HG03139 (cell line): ENCODE measurements around the gene IDH2.
"Not testable (repeated sequence)": the region's sequence is repeated elsewhere in the genome, so short reads cannot be mapped to it uniquely, and the experiment has no call there.

Source experiments
- ATAC-seq: cut with Tn5 transposase; IDR thresholded peaks from one replicate; pipeline ENCODE4 v1.9.1; 2021; ENCODE audit not compliant: unreplicated experiment

Gene IDH2

DNA sequence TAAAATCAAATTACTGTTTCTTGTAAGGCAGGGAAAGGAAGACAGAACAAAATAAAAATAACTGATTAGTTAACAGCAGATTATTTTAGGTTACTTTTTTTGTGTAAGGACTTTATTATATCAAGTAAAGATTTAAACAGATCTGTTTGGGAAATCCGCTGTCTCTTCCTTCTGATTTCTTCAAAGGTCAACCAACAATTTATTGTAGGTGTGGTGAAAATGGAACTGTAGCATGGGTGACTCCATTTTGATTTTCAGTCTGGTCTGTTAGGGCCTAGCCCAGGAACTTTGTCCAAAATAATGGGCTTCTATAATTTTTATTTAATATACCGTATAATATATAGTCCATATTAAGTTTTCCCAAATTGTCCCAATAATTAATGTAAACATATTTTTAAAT lies 13.5 kb upstream of the IDH2 start:
- ATAC-seq = no peak

DNA sequence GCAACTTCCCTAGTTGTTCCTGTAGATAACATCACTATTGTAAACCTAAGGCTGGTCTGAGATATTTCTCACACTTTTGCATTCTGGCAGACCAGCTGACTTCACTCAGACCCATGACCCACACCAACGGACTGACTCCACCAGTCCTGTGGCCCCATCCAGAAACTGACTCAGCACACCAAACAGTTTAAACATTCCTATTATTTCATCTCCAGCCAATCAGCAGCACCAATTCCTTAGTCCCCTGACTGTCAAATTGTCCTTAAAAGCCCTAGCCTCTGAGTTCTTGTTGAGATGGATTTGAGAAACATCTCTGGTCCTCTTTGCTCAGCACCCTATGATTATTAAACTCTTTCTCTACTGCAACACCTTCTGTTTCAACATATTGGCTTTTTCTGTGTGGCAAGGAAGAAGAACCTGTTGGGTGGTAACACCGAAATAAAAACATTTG lies 12.2 kb upstream of the IDH2 start:
- no peak for ATAC-seq

DNA sequence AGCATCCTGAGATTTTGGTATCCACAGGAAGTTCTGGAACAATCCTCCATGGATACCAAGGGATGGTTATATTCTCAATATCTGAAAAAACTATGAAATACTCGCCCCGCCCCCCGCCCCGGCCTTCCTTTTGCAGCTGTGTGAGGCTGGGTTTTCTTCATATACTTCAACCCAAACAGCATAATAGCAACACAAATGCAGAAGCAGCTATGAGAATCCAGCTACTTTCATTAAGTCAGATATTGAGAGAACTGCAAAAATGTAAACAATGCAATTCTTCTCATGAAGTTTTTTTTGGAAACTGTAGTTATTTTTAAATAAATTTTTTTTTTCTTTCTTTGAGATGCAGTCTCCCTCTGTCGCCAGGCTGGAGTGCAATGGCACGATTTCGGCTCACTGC lies 10.9 kb upstream of the IDH2 start:
- no peak for ATAC-seq

DNA sequence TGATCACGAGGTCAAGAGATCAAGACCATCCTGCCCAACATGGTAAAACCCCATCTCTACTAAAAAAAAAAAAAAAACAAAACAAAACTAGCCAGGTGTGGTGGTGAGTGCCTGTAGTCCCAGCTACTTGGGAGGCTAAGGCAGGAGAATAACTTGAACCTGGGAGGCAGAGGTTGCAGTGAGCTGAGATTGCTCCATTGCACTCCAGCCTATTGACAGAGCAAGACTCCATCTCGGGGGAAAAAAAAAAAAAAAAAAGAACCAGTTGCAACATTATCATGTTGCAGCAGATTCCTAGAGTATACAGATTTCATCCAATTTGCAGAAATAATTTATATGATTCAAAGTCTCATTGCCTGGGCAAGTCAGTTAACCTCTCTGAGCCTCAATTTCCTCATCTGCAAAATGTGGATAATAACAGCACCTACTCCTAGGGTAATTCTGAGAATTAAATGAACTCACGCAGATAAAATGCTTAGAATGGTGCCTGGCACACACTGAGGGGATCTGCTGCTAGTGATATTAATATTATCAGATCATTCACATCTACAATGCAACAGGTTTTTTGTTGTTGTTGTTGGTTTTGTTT lies 7.0 kb upstream of the IDH2 start:
- ATAC-seq = not testable (repeated sequence)

DNA sequence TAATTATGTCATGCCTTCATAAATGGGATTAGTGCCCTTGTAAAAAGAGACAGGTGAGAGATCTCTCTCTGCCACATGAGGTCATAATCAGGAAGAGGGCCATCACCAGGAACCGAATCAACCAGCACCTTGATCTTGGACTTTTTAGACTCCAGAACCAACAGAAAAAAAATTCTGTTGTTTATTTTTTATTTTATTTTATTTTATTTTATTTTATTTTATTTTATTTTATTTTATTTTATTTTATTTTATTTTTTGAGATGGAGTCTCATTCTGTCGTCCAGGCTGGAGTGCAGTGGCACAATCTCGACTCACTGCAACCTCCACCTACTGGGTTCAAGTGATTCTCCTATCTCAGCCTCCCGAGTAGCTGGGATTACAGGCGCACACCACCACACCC lies 5.8 kb upstream of the IDH2 start:
- ATAC-seq = not testable (repeated sequence)

DNA sequence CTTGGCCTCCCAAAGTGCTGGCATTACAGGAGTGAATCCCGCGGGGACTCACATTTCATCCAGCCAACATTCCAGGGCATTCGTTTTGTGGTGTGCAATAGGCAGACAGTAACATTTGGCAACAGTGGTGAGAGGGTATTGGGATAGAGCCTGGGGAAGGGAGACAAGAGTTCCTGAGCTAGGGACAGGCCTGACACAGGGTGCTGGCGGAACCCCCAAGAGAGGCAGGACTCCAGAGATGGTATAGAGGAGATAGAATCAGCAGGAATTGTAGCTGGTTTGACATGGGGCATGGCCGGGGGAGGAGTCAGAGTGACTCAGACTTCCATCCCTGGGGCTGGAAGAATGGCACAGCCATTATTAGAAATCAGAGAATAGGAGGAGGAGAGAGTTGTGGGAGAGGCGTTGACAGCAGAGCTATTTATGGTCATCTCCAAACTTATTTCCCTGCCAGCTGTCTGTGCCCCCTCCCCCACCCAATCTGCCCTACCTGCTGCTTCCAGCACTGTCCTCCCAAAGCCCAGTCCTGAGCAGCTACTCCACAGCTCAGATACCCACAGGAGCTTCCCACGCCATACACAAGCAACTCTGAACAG lies 4.4 kb upstream of the IDH2 start:
- ATAC-seq = no peak

DNA sequence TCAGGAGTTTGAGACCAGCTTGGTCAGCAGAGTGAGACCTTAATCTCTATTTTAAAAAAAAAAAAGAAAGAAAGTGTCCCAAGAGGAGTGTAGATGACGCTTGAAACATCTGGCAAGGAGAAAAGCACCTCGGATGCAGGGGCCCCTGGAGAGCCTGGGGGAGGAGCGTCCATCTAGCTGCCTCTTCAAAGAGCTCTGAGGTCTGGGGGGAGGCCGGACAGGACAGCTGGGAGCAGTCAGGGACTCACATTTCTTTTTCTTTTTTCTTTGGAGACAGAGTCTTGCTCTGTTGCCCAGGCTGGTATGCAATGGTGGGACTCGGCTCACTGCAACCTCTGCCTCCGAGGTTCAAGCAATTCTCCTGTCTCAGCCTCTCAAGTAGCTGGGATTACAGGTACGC lies 3.3 kb upstream of the IDH2 start:
- no peak for ATAC-seq

DNA sequence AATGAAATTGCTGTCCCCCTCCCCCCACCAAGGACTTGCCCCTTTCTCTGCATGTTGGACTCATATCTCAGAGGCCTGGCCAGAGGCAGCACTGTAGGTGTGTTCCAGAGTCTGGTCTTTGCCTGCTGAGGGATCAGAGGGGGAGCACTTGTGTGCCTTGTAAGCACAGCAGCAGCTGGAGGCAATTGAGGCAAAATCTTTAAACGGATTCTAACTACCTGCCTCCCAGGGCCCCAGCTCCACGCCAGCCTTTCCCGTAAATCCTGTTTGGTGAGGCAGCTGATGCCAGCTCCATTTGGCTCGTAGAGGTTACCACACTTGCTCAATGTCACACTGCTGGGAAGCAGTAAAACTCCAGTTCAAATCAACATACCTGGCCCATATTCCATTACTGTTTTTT lies 2.3 kb upstream of the IDH2 start:
- ATAC-seq = no peak

DNA sequence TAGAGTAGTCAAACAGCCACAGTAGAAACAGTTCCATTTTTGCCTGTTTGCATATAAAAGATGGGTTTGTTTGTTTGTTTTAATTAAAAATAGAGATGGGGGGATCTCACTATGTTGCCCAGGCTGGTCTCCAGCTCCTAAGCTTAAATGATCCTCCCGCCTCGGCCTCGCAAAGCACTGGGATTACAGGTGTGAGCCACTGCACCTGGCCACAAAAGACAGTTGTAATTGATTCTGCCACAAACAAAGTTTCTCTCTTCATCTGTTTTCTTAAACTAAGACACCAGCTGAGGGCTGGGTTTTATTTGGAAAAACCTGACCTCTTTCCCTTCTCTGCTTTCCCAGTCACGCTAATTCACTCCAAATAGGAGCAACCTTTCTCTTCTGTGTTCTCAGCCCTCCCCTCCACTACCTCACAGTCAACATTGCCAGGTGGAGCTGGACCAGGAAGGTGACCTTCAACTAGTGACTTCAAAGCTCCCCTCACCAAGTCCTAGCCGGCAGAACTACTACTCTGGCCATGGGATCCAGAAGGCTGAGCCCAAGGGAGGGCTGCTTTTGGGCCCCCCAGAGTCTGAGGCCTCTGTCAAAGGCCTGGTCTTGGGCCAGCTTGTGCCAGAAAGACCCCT lies 1.5 kb upstream of the IDH2 start:
- no peak for ATAC-seq

DNA sequence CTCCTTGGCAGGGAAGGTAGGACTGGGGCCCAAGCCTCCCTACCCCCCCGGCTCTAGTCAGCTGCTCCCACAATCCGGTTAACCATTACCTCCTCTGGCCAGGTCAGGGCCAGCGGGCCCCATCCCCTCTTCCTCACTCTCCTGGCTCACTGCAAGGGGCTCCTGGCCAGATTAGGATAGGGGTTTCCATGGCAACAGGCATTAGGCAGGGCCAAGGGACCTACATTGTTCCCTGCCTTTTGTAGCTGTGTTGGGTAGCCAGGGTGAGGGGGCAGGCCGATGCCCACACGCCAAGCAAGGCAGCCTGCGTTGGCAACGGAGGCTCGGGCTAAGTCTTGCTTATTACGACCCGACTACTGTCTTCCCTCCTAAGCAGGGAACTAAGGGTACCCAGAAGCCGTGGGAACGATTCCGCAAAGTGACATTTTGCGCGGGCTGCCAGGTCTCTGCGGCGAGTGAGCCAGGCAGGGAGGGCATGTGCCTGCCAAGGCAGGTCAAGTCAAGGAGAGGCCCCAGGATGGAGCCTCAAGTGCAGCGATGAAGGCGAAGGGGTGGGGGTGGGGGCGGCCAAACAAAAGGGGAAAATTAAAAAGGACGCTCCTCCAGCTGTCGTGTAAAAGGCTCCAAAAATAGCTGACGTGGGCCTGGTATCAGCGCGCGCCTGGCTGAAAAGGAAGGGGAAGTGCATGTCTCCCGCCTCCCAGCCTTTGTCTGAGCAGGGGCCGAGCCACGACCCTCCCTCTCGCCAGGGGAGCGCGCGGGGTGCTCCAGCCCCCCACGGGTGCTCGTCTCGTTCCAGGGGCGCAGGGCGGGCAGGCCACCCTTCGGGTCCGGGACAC lies 919 bp downstream of the IDH2 start:
- no peak for ATAC-seq

DNA sequence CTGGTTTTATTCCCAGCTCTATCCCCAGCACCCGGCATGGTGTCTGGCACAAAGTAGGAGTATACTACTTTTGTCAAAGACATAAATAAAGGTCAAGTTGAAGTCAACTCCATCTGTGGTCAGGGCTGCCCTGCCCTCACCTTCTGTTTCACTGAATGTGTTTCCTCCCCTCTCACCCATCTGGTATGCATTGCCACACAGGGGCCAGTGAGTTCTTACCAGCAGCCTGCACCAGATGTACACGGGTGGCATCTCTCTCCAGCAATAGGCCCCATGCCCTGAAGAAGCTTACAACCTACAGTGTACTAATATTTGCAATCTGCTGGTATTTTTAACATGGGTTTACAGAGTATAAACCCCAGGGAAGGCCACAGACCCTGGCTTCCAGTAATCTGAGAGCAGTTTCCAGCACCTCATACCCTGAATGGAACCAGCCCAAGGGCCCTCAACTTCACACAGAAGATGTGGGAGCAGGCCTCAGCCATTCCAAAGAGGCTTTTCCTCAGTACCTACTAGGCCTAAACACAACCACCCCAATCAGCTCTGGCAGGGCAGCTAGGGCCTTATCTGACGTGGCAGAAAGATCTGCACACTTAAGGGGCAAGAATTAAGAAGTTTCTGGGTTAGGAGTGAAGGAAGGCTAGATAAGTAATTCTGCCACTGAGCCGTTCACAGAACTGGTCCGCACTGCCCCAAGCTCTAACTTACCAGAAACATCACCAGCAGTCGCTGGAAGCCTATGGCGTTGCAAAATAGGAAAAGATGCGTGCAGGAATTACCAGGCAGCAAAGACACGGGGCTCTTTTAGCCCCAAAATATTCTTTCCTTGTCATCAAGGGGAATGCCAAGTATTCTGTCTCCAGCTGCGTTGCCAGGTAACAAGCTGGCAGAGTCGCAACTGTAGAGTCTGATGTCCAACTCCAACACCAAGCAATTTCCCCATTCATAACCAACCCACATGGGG lies 2.1 kb downstream of the IDH2 start:
- no peak for ATAC-seq

DNA sequence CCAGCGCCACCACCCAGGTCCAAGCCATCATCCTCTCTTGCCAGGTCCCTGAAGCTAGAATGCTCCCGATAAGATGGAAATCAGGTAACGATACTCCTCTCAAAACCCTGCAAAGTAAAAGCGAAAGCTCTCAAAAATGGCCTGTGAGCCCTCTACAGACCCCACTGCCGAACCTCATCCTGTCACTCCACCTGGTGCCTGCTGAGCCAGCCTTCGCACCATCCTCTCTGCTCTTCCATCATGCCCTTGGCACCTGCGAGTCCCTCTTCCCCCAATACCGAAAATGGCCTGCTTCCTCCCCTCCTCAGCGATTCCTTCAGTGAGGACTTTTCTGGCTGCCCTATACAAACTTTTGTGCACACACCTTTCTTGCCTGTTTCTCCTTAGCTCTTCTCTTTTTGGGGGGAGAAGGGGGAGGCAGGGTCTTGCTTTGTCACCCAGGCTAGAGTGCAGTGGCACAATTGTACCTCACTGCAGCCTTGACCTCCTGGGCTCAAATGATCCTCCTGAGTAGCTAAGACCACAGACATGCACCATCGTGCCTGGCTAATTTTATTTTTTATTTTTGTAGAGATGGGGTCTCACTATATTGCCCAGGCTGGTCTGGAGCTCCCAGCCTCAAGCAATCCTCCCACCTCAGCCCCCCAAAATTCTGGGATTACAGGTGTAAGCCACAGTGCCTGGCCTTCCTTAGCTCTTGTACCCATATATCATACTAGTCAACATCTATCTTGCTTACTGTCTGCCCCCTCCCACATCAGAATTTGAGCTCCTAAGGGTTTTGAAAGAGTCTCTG lies 3.0 kb downstream of the IDH2 start:
- ATAC-seq = no peak

DNA sequence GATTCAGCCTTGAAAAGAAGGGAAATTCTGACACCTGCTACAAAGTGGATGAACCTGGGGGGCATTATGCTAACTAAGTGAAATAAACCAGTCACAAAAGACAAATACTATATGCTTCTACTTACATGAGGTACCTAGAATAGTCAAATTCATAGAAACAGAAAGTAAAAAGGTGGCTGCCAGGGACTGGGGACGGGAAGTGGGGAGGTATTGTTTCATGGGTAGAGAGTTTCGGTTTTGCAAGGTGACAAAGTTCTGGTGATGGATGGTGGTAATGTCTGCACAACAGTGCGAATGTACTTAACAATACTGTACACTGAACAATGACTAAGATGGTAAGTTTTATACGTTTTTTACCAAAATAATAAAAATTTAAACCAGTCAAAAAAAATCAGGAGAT lies 4.8 kb downstream of the IDH2 start:
- peak; percentile 48 for ATAC-seq

DNA sequence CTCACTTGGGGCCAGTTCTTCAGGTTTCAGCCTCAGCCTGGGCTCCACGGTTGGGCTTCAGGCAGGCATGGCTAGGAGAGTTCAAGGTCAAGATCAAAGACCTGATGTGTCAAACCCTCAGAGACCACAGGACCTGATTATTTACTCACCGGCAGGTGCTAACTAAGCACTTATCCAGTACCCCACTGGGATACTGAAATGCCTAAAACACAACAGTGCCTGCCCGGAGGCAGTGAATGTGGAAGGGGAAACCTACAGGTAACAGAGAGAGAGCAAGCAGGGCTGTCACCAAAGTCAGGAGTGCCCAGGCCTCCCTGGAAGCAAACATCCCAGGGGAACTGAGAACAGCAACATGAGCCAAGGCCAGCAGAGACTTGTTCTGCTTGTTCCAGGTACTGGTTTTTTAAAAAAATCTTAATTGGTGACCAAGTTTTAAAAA lies 6.7 kb downstream of the IDH2 start:
- no peak for ATAC-seq

DNA sequence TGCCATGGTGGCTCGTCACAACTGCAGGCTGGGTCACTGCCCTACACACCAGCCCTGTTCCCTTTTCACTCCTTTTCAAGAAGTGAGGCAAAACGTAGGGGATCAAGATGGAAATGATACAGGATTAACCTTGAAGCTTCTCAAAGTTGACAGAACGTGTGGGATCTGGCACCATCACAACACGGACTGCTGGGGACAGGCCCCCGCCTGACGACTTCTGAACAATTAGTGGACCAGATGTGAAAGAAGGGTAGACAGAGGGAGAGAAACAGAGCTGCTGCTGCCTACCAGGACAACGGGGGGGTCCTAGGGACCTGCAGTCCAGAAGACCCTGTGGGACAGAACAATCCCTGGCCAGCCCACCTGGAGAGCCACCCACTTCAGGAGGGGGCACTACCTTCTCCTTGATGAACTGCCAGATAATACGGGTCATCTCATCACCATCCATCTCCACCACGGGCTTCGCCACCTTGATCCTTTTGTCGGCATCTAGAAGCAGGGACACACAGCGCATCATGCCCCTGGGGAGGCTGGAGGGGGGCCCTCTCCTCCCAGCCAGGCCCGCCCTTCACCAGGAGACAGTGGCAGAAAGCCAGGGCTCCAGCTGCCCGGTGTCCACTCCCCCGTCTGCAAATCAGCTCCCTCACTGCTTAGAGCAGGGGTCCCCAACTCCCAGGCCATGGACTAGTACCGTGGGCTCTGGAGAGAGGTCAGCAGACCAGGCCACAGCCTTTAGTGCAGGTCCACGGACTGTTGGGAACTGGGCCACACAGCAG lies 10.9 kb downstream of the IDH2 start:
- no peak for ATAC-seq

DNA sequence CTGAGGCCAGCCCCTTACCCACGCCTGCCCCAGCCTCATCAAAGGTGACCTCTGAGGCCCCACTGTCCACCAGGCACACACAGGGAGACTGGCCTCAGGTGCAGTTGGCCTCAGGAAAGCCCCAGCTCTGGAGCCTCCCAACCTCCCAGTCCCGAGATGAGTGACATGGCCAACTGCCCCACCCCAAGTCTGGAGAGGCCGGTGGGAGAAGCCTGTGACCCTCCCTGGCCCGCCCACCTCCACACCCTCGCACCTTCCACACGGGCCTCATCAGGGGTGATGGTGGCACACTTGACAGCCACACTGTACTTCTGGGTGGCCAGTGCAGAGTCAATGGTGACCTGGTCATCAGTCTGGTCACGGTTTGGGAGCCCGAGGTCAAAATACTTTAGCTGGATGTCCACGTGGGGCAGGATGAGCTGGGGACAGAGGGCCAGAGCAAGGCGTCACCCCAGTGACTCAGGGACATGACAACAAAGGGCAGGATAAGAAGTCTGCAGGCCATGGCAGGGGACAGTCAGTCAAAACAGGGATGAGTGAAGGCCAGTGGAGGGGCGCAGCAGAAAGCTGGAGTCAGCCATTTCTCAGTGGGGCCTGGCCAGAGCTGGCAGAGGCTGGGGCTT lies 11.9 kb downstream of the IDH2 start:
- no peak for ATAC-seq

DNA sequence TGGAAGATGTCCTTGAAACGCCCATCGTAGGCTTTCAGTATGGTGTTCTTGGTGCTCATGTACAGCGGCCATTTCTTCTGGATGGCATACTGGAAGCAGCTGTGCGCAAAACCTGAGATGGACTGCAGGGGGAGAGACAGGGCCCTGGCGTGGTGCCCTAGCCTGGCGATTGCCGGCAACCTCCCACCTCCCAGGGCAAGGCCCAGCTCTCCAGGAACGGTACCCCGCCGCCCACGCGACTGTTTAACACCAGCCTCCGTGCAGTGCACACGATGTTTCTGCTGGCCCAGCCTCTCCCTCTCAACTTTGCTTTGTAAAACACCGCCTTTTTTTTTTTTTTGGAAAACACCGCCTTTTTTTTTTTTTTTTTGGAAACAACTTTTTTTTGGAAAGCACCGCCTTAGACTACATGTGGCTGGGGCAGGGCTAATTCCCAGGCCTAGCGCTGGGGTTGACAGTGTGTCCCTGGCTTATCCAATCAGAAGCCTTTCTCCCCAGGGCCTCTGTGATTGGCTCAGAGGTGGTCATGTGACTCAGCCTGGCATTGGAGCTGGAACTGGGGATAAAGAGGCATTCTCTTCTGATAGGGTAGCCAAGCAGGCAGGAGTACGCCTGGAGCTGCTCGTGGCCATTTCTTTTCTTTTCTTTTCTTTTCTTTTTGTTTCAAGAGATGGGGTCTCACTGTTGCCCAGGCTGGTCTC lies 14.7 kb downstream of the IDH2 start:
- ATAC-seq = no peak

DNA sequence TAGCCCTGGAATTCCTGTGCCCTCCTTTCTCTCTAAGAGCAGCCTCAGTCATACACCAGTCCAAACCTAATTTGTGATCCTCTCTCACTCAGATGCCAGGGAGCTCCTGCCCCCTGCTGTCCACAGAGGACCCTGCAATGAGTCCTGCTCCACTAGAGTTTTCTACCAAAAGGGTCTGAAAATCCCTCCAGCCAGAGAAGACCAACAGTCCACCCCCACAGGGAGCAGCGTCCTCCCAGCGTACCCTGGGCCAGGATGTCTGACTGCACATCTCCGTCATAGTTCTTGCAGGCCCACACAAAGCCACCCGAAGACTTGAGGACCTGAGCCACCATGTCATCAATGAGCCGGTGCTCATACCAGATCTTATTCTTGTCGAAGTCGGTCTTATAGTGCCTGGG lies 15.4 kb downstream of the IDH2 start:
- ATAC-seq = no peak
